ENCODE measurements around the gene CTIF. TPM values are rescaled to one million over a fixed set of nuclear protein-coding genes. Genes with fewer than 3 reads are reported as not detected.

The CTIF gene
- total RNA-seq, 1 donor from 2014 or later, result 137 TPM

DNA sequence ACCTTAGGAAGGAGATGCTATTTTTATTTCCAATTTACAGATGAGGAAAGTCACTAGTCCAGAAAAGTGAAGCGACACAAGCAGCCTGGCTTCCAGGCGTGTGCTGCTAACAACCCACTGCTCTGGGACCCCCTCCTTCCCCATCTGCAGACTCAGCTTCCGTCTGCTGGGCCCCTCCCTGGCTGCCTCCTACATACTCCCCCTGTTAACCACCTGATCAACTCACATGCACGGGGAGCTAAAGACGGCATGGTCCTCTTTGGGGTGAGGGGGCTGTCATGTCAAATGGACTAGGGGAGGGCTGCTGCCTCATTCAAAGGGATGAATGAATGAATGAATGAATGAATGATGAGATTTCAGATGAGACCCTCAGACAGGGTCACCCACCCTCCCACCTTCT, 184.2 kb downstream of the CTIF start:
- Mint-ChIP-seq H3K27me3 (ENCODE audit: unreplicated experiment) (peaks cover 12% of the 10 kb centered on the region), H3K9me3 (ENCODE audit: unreplicated experiment) (peaks cover 20% of the 10 kb centered on the region), H3K4me1 (ENCODE audit: low read depth, unreplicated experiment) (peaks cover 22% of the 10 kb centered on the region), H3K4me3 (ENCODE audit: unreplicated experiment) (no peak overlapping the region), H3K27ac (ENCODE audit: unreplicated experiment) (no peak overlapping the region), H3K36me3 (ENCODE audit: unreplicated experiment) (peaks cover 19% of the 10 kb centered on the region)
- TF ChIP-seq, protein P1, sequence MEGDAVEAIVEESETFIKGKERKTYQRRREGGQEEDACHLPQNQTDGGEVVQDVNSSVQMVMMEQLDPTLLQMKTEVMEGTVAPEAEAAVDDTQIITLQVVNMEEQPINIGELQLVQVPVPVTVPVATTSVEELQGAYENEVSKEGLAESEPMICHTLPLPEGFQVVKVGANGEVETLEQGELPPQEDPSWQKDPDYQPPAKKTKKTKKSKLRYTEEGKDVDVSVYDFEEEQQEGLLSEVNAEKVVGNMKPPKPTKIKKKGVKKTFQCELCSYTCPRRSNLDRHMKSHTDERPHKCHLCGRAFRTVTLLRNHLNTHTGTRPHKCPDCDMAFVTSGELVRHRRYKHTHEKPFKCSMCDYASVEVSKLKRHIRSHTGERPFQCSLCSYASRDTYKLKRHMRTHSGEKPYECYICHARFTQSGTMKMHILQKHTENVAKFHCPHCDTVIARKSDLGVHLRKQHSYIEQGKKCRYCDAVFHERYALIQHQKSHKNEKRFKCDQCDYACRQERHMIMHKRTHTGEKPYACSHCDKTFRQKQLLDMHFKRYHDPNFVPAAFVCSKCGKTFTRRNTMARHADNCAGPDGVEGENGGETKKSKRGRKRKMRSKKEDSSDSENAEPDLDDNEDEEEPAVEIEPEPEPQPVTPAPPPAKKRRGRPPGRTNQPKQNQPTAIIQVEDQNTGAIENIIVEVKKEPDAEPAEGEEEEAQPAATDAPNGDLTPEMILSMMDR (IDR thresholded peaks at IDR 0.05; ENCODE audit: partially characterized antibody, unreplicated experiment), result no peak
- DNase-seq, result no peak

DNA sequence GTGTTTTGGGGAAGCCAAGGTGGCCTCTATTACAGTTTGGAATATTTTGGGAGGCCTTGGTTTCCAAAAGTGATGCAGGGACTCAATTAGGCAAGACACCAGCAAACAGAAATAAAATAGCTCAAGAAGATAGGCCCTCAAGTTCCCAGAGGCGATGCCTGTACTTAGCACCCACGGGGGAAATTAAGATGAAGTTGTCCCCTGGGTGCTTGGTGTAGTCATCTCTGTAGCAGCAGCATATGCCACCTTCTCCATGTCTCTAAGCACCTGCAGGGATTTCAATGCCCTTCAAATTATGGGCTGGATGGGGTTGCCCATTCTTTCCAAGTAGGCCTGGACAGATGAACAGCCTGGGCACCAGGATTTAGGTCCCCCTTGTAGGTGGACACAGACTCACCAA, 185.0 kb downstream of the CTIF start:
- no peak for DNase-seq
- Mint-ChIP-seq H3K9me3 (ENCODE audit: unreplicated experiment) (peaks cover 20% of the 10 kb centered on the region), H3K27ac (ENCODE audit: unreplicated experiment) (peak overlapping the region; percentile 39), H3K4me3 (ENCODE audit: unreplicated experiment) (no peak overlapping the region), H3K4me1 (ENCODE audit: low read depth, unreplicated experiment) (peaks cover 22% of the 10 kb centered on the region), H3K36me3 (ENCODE audit: unreplicated experiment) (peaks cover 14% of the 10 kb centered on the region), H3K27me3 (ENCODE audit: unreplicated experiment) (peaks cover 12% of the 10 kb centered on the region)
- TF ChIP-seq, protein P1 (IDR thresholded peaks at IDR 0.05; ENCODE audit: partially characterized antibody, unreplicated experiment), result no peak

DNA sequence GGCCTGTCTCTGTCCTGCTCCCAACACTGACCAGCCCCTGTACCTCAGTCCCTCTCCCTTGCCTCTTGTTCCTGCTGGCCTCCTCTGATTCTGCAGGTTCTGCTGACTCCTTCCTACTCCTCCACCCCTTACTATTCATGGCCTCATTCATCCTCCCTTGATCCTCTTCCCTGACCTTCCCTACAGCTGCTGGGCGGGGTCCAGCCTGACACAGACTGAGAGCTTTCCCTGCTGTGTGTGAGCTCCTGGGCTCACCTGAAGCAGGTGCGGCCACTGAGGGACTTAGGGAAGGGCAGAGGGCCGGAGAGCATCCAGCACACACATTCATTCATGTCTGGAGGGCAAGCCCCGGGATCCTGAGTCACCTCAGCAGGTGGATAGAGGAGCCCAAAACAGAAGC, 185.6 kb downstream of the CTIF start:
- no peak overlapping the region for H3K4me3 Mint-ChIP-seq (ENCODE audit: unreplicated experiment)
- H3K4me1 Mint-ChIP-seq (ENCODE audit: low read depth, unreplicated experiment), result peaks cover 22% of the 10 kb centered on the region
- H3K27ac Mint-ChIP-seq (ENCODE audit: unreplicated experiment), result peak overlapping the region; percentile 69
- H3K27me3 Mint-ChIP-seq (ENCODE audit: unreplicated experiment), result peaks cover 9% of the 10 kb centered on the region
- TF ChIP-seq, protein P1 (IDR thresholded peaks at IDR 0.05; ENCODE audit: partially characterized antibody, unreplicated experiment), result no peak
- H3K9me3 Mint-ChIP-seq (ENCODE audit: unreplicated experiment), result peaks cover 14% of the 10 kb centered on the region
- no peak for DNase-seq
- peaks cover 8% of the 10 kb centered on the region for H3K36me3 Mint-ChIP-seq (ENCODE audit: unreplicated experiment)

- peaks cover 16% of the 10 kb centered on the region for H3K9me3 Mint-ChIP-seq (ENCODE audit: unreplicated experiment)
- peaks cover 22% of the 10 kb centered on the region for H3K4me1 Mint-ChIP-seq (ENCODE audit: low read depth, unreplicated experiment)
- peaks cover 7% of the 10 kb centered on the region for H3K36me3 Mint-ChIP-seq (ENCODE audit: unreplicated experiment)
- H3K4me3 Mint-ChIP-seq (ENCODE audit: unreplicated experiment), result peak overlapping the region; percentile 3
- TF ChIP-seq, protein P1 (IDR thresholded peaks at IDR 0.05; ENCODE audit: partially characterized antibody, unreplicated experiment), result no peak
- peaks cover 9% of the 10 kb centered on the region for H3K27me3 Mint-ChIP-seq (ENCODE audit: unreplicated experiment)
- peak; percentile 50 for DNase-seq
- H3K27ac Mint-ChIP-seq (ENCODE audit: unreplicated experiment), result peak overlapping the region; percentile 69
These were observed 186.1 kb downstream of the CTIF start for GRCh38 chr18:48724939-48725338.

DNA sequence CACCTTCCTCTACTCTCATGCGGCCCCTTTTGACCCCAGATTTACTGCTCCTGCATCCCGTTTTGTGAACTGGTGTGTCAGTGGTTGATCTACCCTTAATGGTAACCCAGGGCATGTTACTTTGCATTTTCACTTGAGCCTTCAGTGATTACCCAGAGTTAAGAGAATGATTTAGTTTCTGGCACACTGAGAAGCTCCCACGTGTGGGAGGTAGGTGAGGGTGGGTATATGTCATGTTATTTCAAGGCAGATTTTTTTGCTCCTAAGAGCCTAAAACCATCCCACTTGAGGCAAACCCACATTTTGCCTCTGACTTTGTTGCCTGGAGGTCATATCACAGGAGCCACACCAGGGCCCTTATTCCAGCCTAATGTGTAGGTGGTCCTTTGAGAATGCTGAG, 186.7 kb downstream of the CTIF start:
- Mint-ChIP-seq H3K27ac (ENCODE audit: unreplicated experiment) (peak overlapping the region; percentile 69), H3K36me3 (ENCODE audit: unreplicated experiment) (peaks cover 7% of the 10 kb centered on the region), H3K4me3 (ENCODE audit: unreplicated experiment) (no peak overlapping the region), H3K27me3 (ENCODE audit: unreplicated experiment) (peaks cover 9% of the 10 kb centered on the region), H3K4me1 (ENCODE audit: low read depth, unreplicated experiment) (peaks cover 18% of the 10 kb centered on the region), H3K9me3 (ENCODE audit: unreplicated experiment) (peaks cover 16% of the 10 kb centered on the region)
- TF ChIP-seq, protein P1 (IDR thresholded peaks at IDR 0.05; ENCODE audit: partially characterized antibody, unreplicated experiment), result no peak
- no peak for DNase-seq
